Heart left ventricle (tissue), 13 donors: ENCODE data around the gene CZIB.

Experiments used
- CTCF ChIP-seq, 12 donors: fragments of 200-600 bp; sonication (generic) in 4 of 12; IDR thresholded peaks; one replicate each; pipeline versions ENCODE4 v1.5.0 to v1.8.0; 2018 to 2022; ENCODE audit warnings: antibody characterized with exemption in 12 of 12, mild to moderate bottlenecking in 5 of 12
- POLR2A ChIP-seq, 2 donors: fragments of 450-650 bp; IDR thresholded peaks; one replicate each; pipeline ENCODE4 v1.6.1; 2017; ENCODE audit warnings: antibody characterized with exemption in 2 of 2, mild to moderate bottlenecking in 2 of 2, moderate library complexity in 2 of 2
- donor health status: ischemic (EF 13 %, LVEDD 7.1; RV severe dilation, severe dysfunction).
- donor health status: DM: no; HTN: yes; CAD: no.
- donor health status: DM: no; HTN: no; CAD: no.
- donor health status: ischemic (EF 25% LVEDD 6.9; RV normal size, moderate dysfunction).
- donor health status: ischemic (EF 25% LVEDD 5.7; RV mildly dilated, moderate dysfunction).
- donor health status: ischemic (EF 35%, LVEDD 5.7; RV mildly dilated, moderate dysfunction).
- donor health status: nonischemic (EF 11% LVEDD 7.7; RV severe dilation, severe dysfunction).
- donor health status: DM: yes; HTN: yes; CAD: no.
- donor health status: PGD.
- donor health status: ischemic (EF 29% LVEDD 5.4; RV normal size, mild dysfunction).
- donor health status: nonischemic (EF 23%, LVEDD 6.1; RV moderate dilation, normal function).

GRCh38 chr1:53264048-53264447, 43.6 kb upstream of the CZIB start:
- TF ChIP-seq CTCF (IDR thresholded peaks at IDR 0.05) (no peak), POLR2A (IDR thresholded peaks at IDR 0.05) (no peak)
